Nephron progenitor cell (in vitro differentiated cells): ENCODE data around the gene NEUROD4.
"Not testable (repeated sequence)": the region's sequence is repeated elsewhere in the genome, so short reads cannot be mapped to it uniquely, and the experiment has no call there.

Source experiments
- DNase-seq: peaks from one replicate; pipeline ENCODE4 v3.0.0; 2021
- H3K27ac Mint-ChIP-seq: 2 replicates; pipeline ENCODE4 v1.8.0; 2021; ENCODE audit warnings: mild to moderate bottlenecking, moderate library complexity, mixed read lengths
- H3K27me3 Mint-ChIP-seq: 2 replicates; pipeline ENCODE4 v1.8.0; 2021; ENCODE audit warnings: mild to moderate bottlenecking, low read depth, mixed read lengths; ENCODE audit not compliant: poor library complexity
- H3K36me3 Mint-ChIP-seq: 2 replicates; pipeline ENCODE4 v1.8.0; 2021; ENCODE audit warnings: low read depth, mixed read lengths
- H3K4me1 Mint-ChIP-seq: 2 replicates; pipeline ENCODE4 v1.8.0; 2021; ENCODE audit warnings: mixed read lengths
- H3K4me3 Mint-ChIP-seq: 2 replicates; pipeline ENCODE4 v1.8.0; 2021; ENCODE audit warnings: mild to moderate bottlenecking, moderate library complexity, mixed read lengths
- H3K9me3 Mint-ChIP-seq: 2 replicates; pipeline ENCODE4 v1.8.0; 2021; ENCODE audit warnings: mild to moderate bottlenecking, moderate library complexity, mixed read lengths
- TF ChIP-seq, protein P1 (sequence below): fragments of 200-600 bp; sonication (generic); IDR thresholded peaks from 2 replicates; pipeline ENCODE4 v1.5.0; 2021; ENCODE audit warnings: antibody characterized with exemption

NEUROD4 gene

DNA sequence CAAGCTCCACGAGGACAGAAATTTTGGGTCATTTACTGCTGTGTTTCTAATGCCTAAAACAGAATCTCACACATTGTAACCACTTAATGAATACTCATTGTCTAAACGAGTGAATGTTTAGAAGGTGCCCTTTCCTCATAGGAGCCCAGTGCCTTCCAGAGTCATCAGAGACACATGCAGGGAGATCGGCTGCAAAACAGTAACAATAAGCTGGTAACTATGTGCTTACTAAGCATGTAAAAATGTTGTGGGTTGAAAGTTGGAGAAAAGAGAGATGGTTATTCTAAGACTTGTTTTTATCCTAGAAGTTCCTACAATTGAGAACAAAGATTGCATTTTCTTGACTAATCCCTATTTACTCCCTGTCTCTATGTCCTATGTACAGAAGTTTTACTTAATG, 42.6 kb upstream of the NEUROD4 start:
- TF ChIP-seq, protein P1, sequence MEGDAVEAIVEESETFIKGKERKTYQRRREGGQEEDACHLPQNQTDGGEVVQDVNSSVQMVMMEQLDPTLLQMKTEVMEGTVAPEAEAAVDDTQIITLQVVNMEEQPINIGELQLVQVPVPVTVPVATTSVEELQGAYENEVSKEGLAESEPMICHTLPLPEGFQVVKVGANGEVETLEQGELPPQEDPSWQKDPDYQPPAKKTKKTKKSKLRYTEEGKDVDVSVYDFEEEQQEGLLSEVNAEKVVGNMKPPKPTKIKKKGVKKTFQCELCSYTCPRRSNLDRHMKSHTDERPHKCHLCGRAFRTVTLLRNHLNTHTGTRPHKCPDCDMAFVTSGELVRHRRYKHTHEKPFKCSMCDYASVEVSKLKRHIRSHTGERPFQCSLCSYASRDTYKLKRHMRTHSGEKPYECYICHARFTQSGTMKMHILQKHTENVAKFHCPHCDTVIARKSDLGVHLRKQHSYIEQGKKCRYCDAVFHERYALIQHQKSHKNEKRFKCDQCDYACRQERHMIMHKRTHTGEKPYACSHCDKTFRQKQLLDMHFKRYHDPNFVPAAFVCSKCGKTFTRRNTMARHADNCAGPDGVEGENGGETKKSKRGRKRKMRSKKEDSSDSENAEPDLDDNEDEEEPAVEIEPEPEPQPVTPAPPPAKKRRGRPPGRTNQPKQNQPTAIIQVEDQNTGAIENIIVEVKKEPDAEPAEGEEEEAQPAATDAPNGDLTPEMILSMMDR: no peak
- H3K27ac Mint-ChIP-seq: no peak overlapping the region
- no peak for DNase-seq
- no peaks in the 10 kb centered on the region for H3K36me3 Mint-ChIP-seq
- peaks cover 2% of the 10 kb centered on the region for H3K27me3 Mint-ChIP-seq
- peaks cover 31% of the 10 kb centered on the region for H3K4me1 Mint-ChIP-seq
- no peak overlapping the region for H3K4me3 Mint-ChIP-seq
- no peaks in the 10 kb centered on the region for H3K9me3 Mint-ChIP-seq

DNA sequence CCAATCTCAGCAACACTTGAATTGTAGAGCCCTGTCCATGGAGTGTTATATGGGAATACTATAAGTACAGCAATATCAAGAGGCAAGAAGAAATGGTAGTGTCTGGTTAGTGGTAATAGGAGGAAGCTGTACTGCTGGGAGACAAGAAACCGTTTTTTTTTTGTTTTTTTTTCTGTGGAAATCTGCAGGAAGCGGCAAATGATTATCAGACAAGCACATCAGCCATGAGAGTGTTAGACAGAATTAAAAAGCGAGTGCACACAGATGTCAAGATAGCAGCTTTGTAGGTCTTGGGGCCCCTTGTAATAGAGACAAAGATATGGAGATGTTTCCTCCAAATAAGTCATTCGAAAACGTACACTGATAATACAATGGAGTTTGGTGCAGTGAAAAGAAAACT, 41.9 kb upstream of the NEUROD4 start:
- Mint-ChIP-seq H3K4me1 (peaks cover 24% of the 10 kb centered on the region), H3K36me3 (no peaks in the 10 kb centered on the region), H3K9me3 (no peaks in the 10 kb centered on the region), H3K27me3 (peaks cover 2% of the 10 kb centered on the region), H3K27ac (no peak overlapping the region), H3K4me3 (no peak overlapping the region)
- TF ChIP-seq, protein P1: no peak
- no peak for DNase-seq

DNA sequence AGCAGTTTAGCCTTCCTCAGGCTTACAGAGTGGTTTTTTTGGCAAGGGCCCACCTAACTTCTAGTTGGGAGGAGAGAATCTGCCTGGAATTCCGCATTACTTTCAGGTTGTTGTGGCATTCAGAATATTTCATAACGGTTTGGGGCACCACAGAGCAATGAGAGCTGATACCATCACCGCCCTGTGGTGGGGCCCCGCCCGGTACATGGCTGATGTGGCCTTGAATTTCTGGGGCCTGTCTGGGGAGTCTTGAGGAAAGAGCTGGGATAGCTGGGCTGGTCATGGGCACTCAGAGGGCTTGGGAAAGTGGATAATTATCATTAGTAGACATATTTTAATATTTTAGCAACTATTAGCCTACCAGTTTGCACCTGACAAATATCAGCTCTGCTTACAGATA, 39.4 kb upstream of the NEUROD4 start:
- Mint-ChIP-seq H3K4me1 (peaks cover 17% of the 10 kb centered on the region), H3K27me3 (peaks cover 7% of the 10 kb centered on the region), H3K4me3 (no peak overlapping the region), H3K9me3 (no peaks in the 10 kb centered on the region), H3K36me3 (no peaks in the 10 kb centered on the region), H3K27ac (no peak overlapping the region)
- DNase-seq: no peak
- TF ChIP-seq, protein P1: no peak

DNA sequence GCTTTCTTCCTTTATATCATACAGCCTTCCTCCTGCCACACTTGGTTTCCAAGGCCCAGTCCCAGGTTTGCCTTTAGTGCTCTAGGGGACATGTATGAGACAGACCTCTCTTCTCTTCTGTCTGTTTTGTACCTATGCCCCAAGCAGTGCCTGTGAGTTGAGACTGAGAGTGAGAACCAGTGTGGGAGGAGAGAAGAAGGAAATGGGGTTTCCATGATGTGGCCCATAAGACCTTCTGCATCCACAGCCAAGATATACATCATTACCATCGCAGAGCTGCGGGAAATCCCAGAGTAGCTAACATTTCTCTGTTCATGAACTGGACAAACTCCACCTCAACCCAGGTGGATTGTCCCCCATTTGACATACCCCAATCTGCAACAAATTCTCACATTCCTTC, 38.0 kb upstream of the NEUROD4 start:
- no peak overlapping the region for H3K27ac Mint-ChIP-seq
- H3K4me3 Mint-ChIP-seq: no peak overlapping the region
- H3K4me1 Mint-ChIP-seq: peaks cover 6% of the 10 kb centered on the region
- no peaks in the 10 kb centered on the region for H3K36me3 Mint-ChIP-seq
- H3K9me3 Mint-ChIP-seq: no peaks in the 10 kb centered on the region
- H3K27me3 Mint-ChIP-seq: peaks cover 7% of the 10 kb centered on the region
- no peak for DNase-seq
- TF ChIP-seq, protein P1: no peak

DNA sequence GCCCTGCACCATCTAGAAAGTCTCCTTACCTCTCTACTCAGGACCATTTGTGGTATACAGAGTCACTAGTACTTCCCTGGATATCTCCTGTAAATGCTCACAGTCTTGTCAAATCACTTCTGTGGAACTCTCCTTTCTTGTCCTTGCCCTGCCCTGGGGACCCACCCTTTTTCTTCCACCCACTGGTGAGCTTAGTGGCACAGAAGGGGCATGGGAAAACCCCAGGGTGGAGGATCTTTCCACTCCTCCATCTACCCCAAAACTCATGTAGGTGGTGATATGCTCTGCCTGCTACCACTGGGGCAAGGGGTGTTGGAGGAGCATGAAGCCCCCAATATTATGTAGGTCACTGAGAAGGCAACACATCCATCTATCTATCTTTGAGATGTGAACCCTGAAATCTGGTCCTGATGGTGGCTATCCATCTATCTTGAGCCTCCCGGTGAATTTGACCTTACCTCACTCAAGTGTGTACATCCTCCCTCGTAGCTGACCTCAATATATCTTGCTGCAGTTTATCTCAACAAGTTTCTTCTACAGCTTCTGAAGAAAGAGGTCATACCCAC, 36.2 kb upstream of the NEUROD4 start:
- Mint-ChIP-seq H3K9me3 (no peaks in the 10 kb centered on the region), H3K27me3 (peaks cover 9% of the 10 kb centered on the region), H3K27ac (no peak overlapping the region), H3K4me1 (peaks cover 3% of the 10 kb centered on the region), H3K4me3 (no peak overlapping the region), H3K36me3 (no peaks in the 10 kb centered on the region)
- no peak for DNase-seq
- TF ChIP-seq, protein P1: no peak

DNA sequence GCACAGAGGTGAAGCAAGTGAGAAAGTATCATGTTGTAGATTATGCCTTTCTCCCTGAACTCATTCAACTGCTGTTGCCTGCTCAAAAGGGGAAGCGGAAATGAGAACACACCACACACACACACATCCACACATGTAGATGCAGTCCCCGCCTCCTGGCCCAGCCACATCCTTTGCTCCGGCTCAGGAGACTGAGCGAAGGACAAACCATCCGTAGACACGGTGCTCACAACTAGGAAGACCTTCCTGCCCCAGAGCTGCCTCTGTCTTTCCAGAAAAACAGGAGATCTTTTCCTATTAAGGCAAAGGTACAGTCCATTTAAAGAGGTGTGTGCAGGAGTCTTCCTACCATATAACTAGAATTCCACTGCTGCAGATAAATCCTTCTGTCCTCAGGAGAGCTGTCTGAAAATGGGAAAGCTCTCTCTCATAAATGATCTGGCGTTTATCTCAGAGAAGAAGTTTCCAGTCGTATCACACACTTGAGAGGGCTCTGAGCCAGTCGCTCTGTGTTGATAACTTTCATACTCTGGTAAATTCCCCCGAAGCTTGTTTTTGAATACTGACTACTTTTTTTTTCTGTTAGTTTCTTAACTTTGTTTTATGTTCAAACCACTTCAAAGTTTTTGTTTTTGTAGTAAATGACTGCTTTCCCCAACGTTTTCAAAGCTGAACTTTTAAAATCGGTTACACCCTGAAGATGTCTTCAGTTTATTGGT, 35.0 kb upstream of the NEUROD4 start, which contains the start of gene TESPA1:
TSS of gene TESPA1 (minus strand) at position 105 of the 719 bp plus-strand sequence. CDS start 10,200 bp downstream, outside the sequence.
- Mint-ChIP-seq H3K36me3 (no peaks in the 10 kb centered on the region), H3K9me3 (no peaks in the 10 kb centered on the region), H3K4me3 (no peak within 1 kb of the TSS), H3K27me3 (peaks cover 9% of the 10 kb centered on the region), H3K4me1 (no peaks in the 10 kb centered on the region), H3K27ac (no peak within 1 kb of the TSS)
- TF ChIP-seq, protein P1: no peak
- DNase-seq: no peak

DNA sequence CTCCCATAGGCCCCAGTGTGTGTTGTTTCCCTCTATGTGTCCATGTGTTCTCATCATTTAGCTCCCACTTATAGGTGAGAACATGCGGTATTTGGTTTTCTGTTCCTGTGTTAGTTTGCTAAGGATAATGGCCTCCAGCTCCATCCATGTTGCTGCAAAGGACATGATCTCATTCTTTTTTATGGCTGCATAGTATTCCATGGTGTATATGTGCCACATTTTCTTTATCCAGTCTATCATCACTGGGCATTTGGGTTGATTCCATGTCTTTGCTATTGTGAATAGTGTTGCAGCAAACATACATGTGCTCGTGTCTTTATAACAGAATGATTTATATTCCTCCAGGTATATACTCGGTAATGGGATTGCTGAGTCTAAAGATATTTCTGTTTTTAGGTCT, 33.0 kb upstream of the NEUROD4 start:
- H3K36me3 Mint-ChIP-seq, H3K4me3 Mint-ChIP-seq, H3K9me3 Mint-ChIP-seq, DNase-seq, H3K27ac Mint-ChIP-seq, H3K4me1 Mint-ChIP-seq: not testable (repeated sequence)
- peaks cover 14% of the 10 kb centered on the region for H3K27me3 Mint-ChIP-seq
